Adrenal gland (tissue), 12 donors: ENCODE measurements around the gene GOLT1B. TPM values are rescaled to one million over a fixed set of nuclear protein-coding genes. Genes with fewer than 3 reads are reported as not detected.

ENCODE experiments used
- DNase-seq, 7 donors: peaks; one replicate each; pipeline ENCODE4 v3.0.0-alpha.2; 2019 to 2020
- H3K27ac ChIP-seq, 5 donors: fragments of 200-600 bp; sonication (generic) in 4 of 5; 1 replicate in 3 of 5; 2 replicates in 2 of 5; pipeline versions ENCODE4 v1.5.1 to v1.8.0; 2016 to 2020; ENCODE audit warnings: mild to moderate bottlenecking in 1 of 5
- H3K27me3 ChIP-seq: fragments of 200-600 bp; 2 replicates; pipeline ENCODE4 v1.8.0; 2021
- H3K36me3 ChIP-seq, 2 donors: fragments of 200-600 bp; replicated peaks in 1 of 2; 1 replicate in 1 of 2; 2 replicates in 1 of 2; pipeline versions ENCODE4 v1.5.1 to v1.8.0; 2018 to 2022
- H3K4me1 ChIP-seq, 2 donors: fragments of 200-600 bp; replicated peaks in 1 of 2; 1 replicate in 1 of 2; 2 replicates in 1 of 2; pipeline versions ENCODE4 v1.5.1 to v1.8.0; 2018 to 2021
- H3K4me3 ChIP-seq, 4 donors: fragments of 200-600 bp; sonication (generic) in 3 of 4; one replicate each; pipeline ENCODE4 v1.5.1; 2016 to 2018
- H3K9me3 ChIP-seq, 3 donors: fragments of 200-600 bp; sonication (generic) in 1 of 3; replicated peaks in 1 of 3; 1 replicate in 2 of 3; 2 replicates in 1 of 3; pipeline versions ENCODE4 v1.5.1 to v1.8.0; 2016 to 2021
- CTCF ChIP-seq, 6 experiments: fragments of 450-650 bp in 4 of 6; fragments of 200-600 bp in 2 of 6; sonication (generic) in 1 of 6; IDR thresholded peaks; 1 replicate in 5 of 6; 2 replicates in 1 of 6; pipeline versions ENCODE4 v1.5.1 to v1.8.0; 2016 to 2021; ENCODE audit warnings: antibody characterized with exemption in 6 of 6, mild to moderate bottlenecking in 2 of 6, moderate library complexity in 1 of 6
- POLR2A ChIP-seq, 2 donors: fragments of 450-650 bp; IDR thresholded peaks; one replicate each; pipeline ENCODE4 v1.6.1; 2017; ENCODE audit warnings: antibody characterized with exemption in 2 of 2, mild to moderate bottlenecking in 2 of 2, moderate library complexity in 1 of 2
- WGBS, 4 donors: extraction: QIAGEN DNeasy Blood & Tissue Kit in 2 of 4; methylation state at CpG; one replicate each; pipeline versions ENCODE4 v1.1.5 to v1.1.7; 2013 to 2017; 5-methylcytosine and 5-hydroxymethylcytosine counted together
- intact Hi-C, 2 donors: fragments of 100-400 bp; cut with DNase I; formaldehyde crosslinking; loops; one replicate each; pipeline versions ENCODE4 v1.14.1 to v1.15.0; 2022 to 2023
- polyA plus RNA-seq, 3 donors: library from polyadenylated mRNA; stranded (reverse); fragments of 200-250 nt in 2 of 3; fragments of 350-450 nt in 1 of 3; fragmentation: Illumina TruSeq in 1 of 3; extraction: RNeasy Lipid Tissue Mini Kit (QIAGEN cat#74804) in 1 of 3; gene quantifications; one replicate each; pipeline ENCODE4 v1.2.3, GENCODE V29; 2013 to 2014
- total RNA-seq, 9 donors: library from RNA; depleted of rRNA in 4 of 9; stranded (reverse); fragments of >200 nt in 4 of 9; fragments of 120-200 nt in 1 of 9; fragmentation: NEBNext Ultra II Directional in 1 of 9; extraction: Animal tissue kit (Norgen Biotek cat#: 25700) in 1 of 9; gene quantifications; one replicate each; pipeline versions ENCODE4 v1.1.0 to v1.2.4, GENCODE V29; 2013 to 2023
- donor health status: healthy with polysubstance abuse.
- donor health status: Bipolar disorder and iron deficiency.
- donor health status: DM: yes; HTN: yes; CAD: no.
- donor health status: DM: no; HTN: no; CAD: no.
- donor health status: DM: no; HTN: no; CAD: no.
- donor health status: DM: yes; HTN: yes; CAD: no.

Gene GOLT1B
- total and polyA plus RNA-seq, 12 donors = 12.9 to 75.1 (median 35.2) TPM

GRCh38 chr12:21538061-21538653 is 36.6 kb downstream of the GOLT1B start:
- WGBS, 4 donors = 82 to 88% (median 86%) methylated on average over 5 of the region's 5 CpGs
- H3K4me3 ChIP-seq = no peak overlapping the region

GRCh38 chr12:21539797-21540196 is 38.2 kb downstream of the GOLT1B start:
- no peaks in the 10 kb centered on the region for H3K27me3 ChIP-seq
- DNase-seq = no peak
- H3K36me3 ChIP-seq = no peaks in the 10 kb centered on the region
- H3K4me1 ChIP-seq = no peaks in the 10 kb centered on the region
- H3K9me3 ChIP-seq = no peaks in the 10 kb centered on the region
- TF ChIP-seq POLR2A (IDR thresholded peaks at IDR 0.05) (no peak), CTCF (IDR thresholded peaks at IDR 0.05) (no peak)
- H3K4me3 ChIP-seq = no peak overlapping the region
- H3K27ac ChIP-seq = no peak overlapping the region
- intact Hi-C loops = loop anchor here in 1 of 2 donors (5.0 kb wide), 1 partner anchor 212 kb away; no protein-coding TSS in a partner anchor

More at GRCh38 chr12:21538061-21538653, 36.6 kb downstream of the GOLT1B start:
- H3K9me3 ChIP-seq = no peaks in the 10 kb centered on the region
- no peaks in the 10 kb centered on the region for H3K27me3 ChIP-seq
- H3K27ac ChIP-seq = no peak overlapping the region
- H3K4me1 ChIP-seq = no peaks in the 10 kb centered on the region
- TF ChIP-seq POLR2A (IDR thresholded peaks at IDR 0.05) (no peak), CTCF (IDR thresholded peaks at IDR 0.05) (no peak)
- no peak for DNase-seq
- intact Hi-C loops = loop anchor here in 1 of 2 donors (5.0 kb wide), 1 partner anchor 211 kb away; no protein-coding TSS in a partner anchor
- no peaks in the 10 kb centered on the region for H3K36me3 ChIP-seq

- Histone ChIP-seq H3K4me3 (no peak overlapping the region), H3K36me3 (no peaks in the 10 kb centered on the region), H3K4me1 (no peaks in the 10 kb centered on the region), H3K27ac (no peak overlapping the region), H3K27me3 (no peaks in the 10 kb centered on the region), H3K9me3 (no peaks in the 10 kb centered on the region)
- WGBS, 4 donors = 70 to 84% (median 81%) methylated on average over 6 of the region's 6 CpGs
- TF ChIP-seq POLR2A (IDR thresholded peaks at IDR 0.05) = no peak
- no peak for TF ChIP-seq CTCF (IDR thresholded peaks at IDR 0.05)
- intact Hi-C loops = no loop called here
- DNase-seq = no peak
Measured at GRCh38 chr12:21541773-21542172, 40.2 kb downstream of the GOLT1B start.

- Histone ChIP-seq H3K4me3 (no peak overlapping the region), H3K4me1 (no peaks in the 10 kb centered on the region), H3K27ac (no peak overlapping the region), H3K36me3 (no peaks in the 10 kb centered on the region), H3K27me3 (no peaks in the 10 kb centered on the region), H3K9me3 (no peaks in the 10 kb centered on the region)
- no peak for TF ChIP-seq CTCF (IDR thresholded peaks at IDR 0.05)
- TF ChIP-seq POLR2A (IDR thresholded peaks at IDR 0.05) = no peak
- WGBS, 4 donors = 59 to 86% (median 65%) methylated on average over 5 of the region's 5 CpGs
- intact Hi-C loops = no loop called here
- no peak for DNase-seq
Measured at GRCh38 chr12:21542403-21542802, 40.8 kb downstream of the GOLT1B start.
